Right atrium auricular region (tissue), 2 donors: ENCODE results near the gene IL25. TPM values are rescaled to one million over a fixed set of nuclear protein-coding genes. Genes with fewer than 3 reads are reported as not detected.
"Not testable (repeated sequence)": the region's sequence is repeated elsewhere in the genome, so short reads cannot be mapped to it uniquely, and the experiment has no call there.

Source experiments
- DNase-seq: peaks from one replicate; pipeline ENCODE4 v3.0.0-alpha.2; 2019; ENCODE audit warnings: low spot score
- H3K27ac ChIP-seq, 2 donors: fragments of 200-600 bp; sonication (generic); 1 replicate in 1 of 2; 2 replicates in 1 of 2; pipeline ENCODE4 v1.5.1; 2016 to 2019
- H3K27me3 ChIP-seq, 2 donors: fragments of 200-600 bp; sonication (generic); one replicate each; pipeline versions ENCODE4 v1.5.1 to v1.6.0; 2017 to 2019
- H3K36me3 ChIP-seq: fragments of 200-600 bp; sonication (generic); one replicate; pipeline ENCODE4 v1.5.1; 2016
- H3K4me1 ChIP-seq, 2 donors: fragments of 200-600 bp; sonication (generic); one replicate each; pipeline versions ENCODE4 v1.5.1 to v1.6.0; 2017 to 2019
- H3K4me3 ChIP-seq, 2 donors: fragments of 200-600 bp; sonication (generic); 1 replicate in 1 of 2; 2 replicates in 1 of 2; pipeline ENCODE4 v1.5.1; 2017 to 2019; ENCODE audit warnings: mild to moderate bottlenecking in 1 of 2, moderate library complexity in 1 of 2
- H3K9me3 ChIP-seq, 2 donors: fragments of 200-600 bp; sonication (generic); one replicate each; pipeline ENCODE4 v1.5.1; 2019
- CTCF ChIP-seq, 2 donors: fragments of 200-600 bp; sonication (generic); IDR thresholded peaks; one replicate each; pipeline ENCODE4 v1.5.1; 2019; ENCODE audit warnings: antibody characterized with exemption in 2 of 2
- microRNA counts, 2 donors: library from miRNA; unstranded; fragments of <30 nt; microRNA quantifications; one replicate each; lab custom pipeline; 2016 to 2017
- microRNA-seq, 2 donors: library from miRNA; unstranded; fragments of <30 nt; microRNA quantifications; one replicate each; pipeline ENCODE4, GENCODE V29; 2016 to 2017; ENCODE audit warnings: borderline number of aligned reads in 2 of 2, borderline replicate concordance in 1 of 2
- total RNA-seq, 2 donors: library from RNA; depleted of rRNA; stranded (reverse); fragments of >200 nt; gene quantifications; one replicate each; pipeline ENCODE4 v1.1.0, GENCODE V29; 2016

Gene IL25
- total RNA-seq, 2 donors from 2014 or later = not detected

GRCh38 chr14:23421594-23421993, 49.0 kb downstream of the IL25 start:
- Histone ChIP-seq H3K4me1 (no peaks in the 10 kb centered on the region), H3K27me3 (no peaks in the 10 kb centered on the region), H3K9me3 (no peaks in the 10 kb centered on the region), H3K27ac (peak overlapping the region; percentile 1), H3K4me3 (no peak overlapping the region), H3K36me3 (peaks cover 61% of the 10 kb centered on the region)
- no peak for TF ChIP-seq CTCF (IDR thresholded peaks at IDR 0.05)
- DNase-seq = no peak

- no peak for DNase-seq
- Histone ChIP-seq H3K4me1 (no peaks in the 10 kb centered on the region), H3K9me3 (no peaks in the 10 kb centered on the region), H3K27me3 (no peaks in the 10 kb centered on the region), H3K4me3 (no peak overlapping the region), H3K27ac (peak overlapping the region in 1 of 2 donors; percentile 43), H3K36me3 (peaks cover 48% of the 10 kb centered on the region)
- no peak for TF ChIP-seq CTCF (IDR thresholded peaks at IDR 0.05)
These were observed 51.0 kb downstream of the IL25 start for GRCh38 chr14:23423657-23424056.

GRCh38 chr14:23425169-23425568, 52.6 kb downstream of the IL25 start:
- H3K36me3 ChIP-seq = peaks cover 55% of the 10 kb centered on the region
- no peak overlapping the region for H3K4me3 ChIP-seq

GRCh38 chr14:23425798-23426197, 53.2 kb downstream of the IL25 start:
- H3K4me3 ChIP-seq, H3K27ac ChIP-seq, H3K27me3 ChIP-seq, H3K9me3 ChIP-seq, DNase-seq, H3K4me1 ChIP-seq: not testable (repeated sequence)
- H3K36me3 ChIP-seq = peaks cover 55% of the 10 kb centered on the region

More at GRCh38 chr14:23425169-23425568, 52.6 kb downstream of the IL25 start:
- DNase-seq = no peak
- no peak for TF ChIP-seq CTCF (IDR thresholded peaks at IDR 0.05)
- no peak overlapping the region for H3K27ac ChIP-seq
- H3K9me3 ChIP-seq = no peaks in the 10 kb centered on the region
- H3K27me3 ChIP-seq = no peaks in the 10 kb centered on the region
- H3K4me1 ChIP-seq = no peaks in the 10 kb centered on the region

MicroRNAs within 50 kb of the gene (microRNA counts, 767-probe panel; counts per million panel counts)
- 3,712 to 8,106 counts per million in 2 donors for microRNA hsa-miR-208a (lab: Ali Mortazavi, UCI)
- microRNA hsa-miR-208b (lab: Ali Mortazavi, UCI) = 0 to 2,968 counts per million in 2 donors

Small RNAs within 50 kb of the gene (microRNA-seq; reads per million reads assigned to microRNA genes)
- gene MIR208A = 4,945 to 5,198 reads per million in 2 donors
- 1,137 to 1,505 reads per million in 2 donors for gene MIR208B

Other genes starting within 250 kb of the IL25 start
- gene SLC7A8, start 189.1 kb upstream of the IL25 start, total RNA-seq = 10 to 100 TPM; 11.9 to 23.7 TPM
- gene RNF212B, start 134.9 kb upstream of the IL25 start, total RNA-seq = not detected
- gene HOMEZ, start 86.7 kb upstream of the IL25 start, total RNA-seq = 10 to 100 TPM in 1 of 2 donors, 1 to 10 TPM in 1; 8.5 to 10.1 TPM
- gene PPP1R3E, start 70.0 kb upstream of the IL25 start, total RNA-seq = 1 to 10 TPM; 2.7 to 3.9 TPM
- 10 to 100 TPM; 26.8 to 36.3 TPM for gene BCL2L2, start 66.0 kb upstream of the IL25 start, total RNA-seq
- 10 to 100 TPM; 26.0 to 36.1 TPM for gene PABPN1, start 51.4 kb upstream of the IL25 start, total RNA-seq
- gene SLC22A17, start 19.9 kb upstream of the IL25 start, total RNA-seq = 10 to 100 TPM; 29.4 to 47.0 TPM
- gene EFS, start 7.6 kb upstream of the IL25 start, total RNA-seq = 1 to 10 TPM; 4.1 to 6.3 TPM
- not detected for gene CMTM5, start 4.2 kb downstream of the IL25 start, total RNA-seq
- over 10,000 TPM in 1 of 2 donors, 1,000 to 10,000 TPM in 1; 8,253 to 13,240 TPM for gene MYH6, start 35.5 kb downstream of the IL25 start, total RNA-seq
- 1,000 to 10,000 TPM; 1,082 to 4,592 TPM for gene MYH7, start 62.9 kb downstream of the IL25 start, total RNA-seq
- 10 to 100 TPM; 19.5 to 24.3 TPM for gene NGDN, start 96.9 kb downstream of the IL25 start, total RNA-seq
- gene ZFHX2, start 179.0 kb downstream of the IL25 start, total RNA-seq = under 1 TPM; 0.59 to 0.85 TPM
- 10 to 100 TPM; 22.6 to 27.3 TPM for gene THTPA, start 183.5 kb downstream of the IL25 start, total RNA-seq
- 10 to 100 TPM in 1 of 2 donors, 1 to 10 TPM in 1; 6.6 to 18.8 TPM for gene AP1G2, start 195.0 kb downstream of the IL25 start, total RNA-seq
- under 1 TPM in 1 of 2 donors, not detected in 1; 0.39 TPM for gene JPH4, start 206.0 kb downstream of the IL25 start, total RNA-seq